Lower lobe of right lung (tissue), 2 donors: ENCODE measurements around the gene PLCL1. TPM values are rescaled to one million over a fixed set of nuclear protein-coding genes. Genes with fewer than 3 reads are reported as not detected.

ENCODE experiments used
- ATAC-seq, 2 donors: fragments of 200-7000 bp; cut with Tn5 transposase; one replicate each; pipeline ENCODE4 v1.9.1; 2020 to 2022; ENCODE audit warnings: mild to moderate bottlenecking in 2 of 2, moderate library complexity in 2 of 2
- DNase-seq: peaks from one replicate; pipeline ENCODE4 v3.0.0-alpha.2; 2020
- H3K27ac ChIP-seq: fragments of 200-600 bp; one replicate; pipeline ENCODE4 v1.8.0; 2022
- H3K27me3 ChIP-seq: fragments of 200-600 bp; one replicate; pipeline ENCODE4 v1.8.0; 2022; ENCODE audit warnings: low read depth
- H3K36me3 ChIP-seq: fragments of 200-600 bp; one replicate; pipeline ENCODE4 v1.8.0; 2022; ENCODE audit warnings: mild to moderate bottlenecking
- H3K4me1 ChIP-seq: fragments of 200-600 bp; one replicate; pipeline ENCODE4 v1.8.0; 2022
- H3K4me3 ChIP-seq: fragments of 200-600 bp; one replicate; pipeline ENCODE4 v1.8.0; 2022; ENCODE audit warnings: mild to moderate bottlenecking
- H3K9me3 ChIP-seq: fragments of 200-600 bp; one replicate; pipeline ENCODE4 v1.8.0; 2022
- intact Hi-C: fragments of 100-400 bp; cut with DNase I; formaldehyde crosslinking; loops from one replicate; pipeline ENCODE4 v1.11.0; 2022
- total RNA-seq: library from RNA; stranded (reverse); fragmentation: NEBNext Ultra II Directional; extraction: Animal tissue kit (Norgen Biotek cat#: 25700); gene quantifications from one replicate; pipeline ENCODE4 v1.2.1, GENCODE V29; 2021
- TF ChIP-seq, protein P1 (sequence below): fragments of 200-600 bp; IDR thresholded peaks from one replicate; pipeline ENCODE4 v1.8.0; 2022; ENCODE audit warnings: antibody characterized with exemption, mild to moderate bottlenecking
- donor health status: DM: no; HTN: yes; CAD: no; lungs with severe emphysema.

Gene PLCL1
- total RNA-seq, 1 donor from 2014 or later: 6.3 TPM

DNA sequence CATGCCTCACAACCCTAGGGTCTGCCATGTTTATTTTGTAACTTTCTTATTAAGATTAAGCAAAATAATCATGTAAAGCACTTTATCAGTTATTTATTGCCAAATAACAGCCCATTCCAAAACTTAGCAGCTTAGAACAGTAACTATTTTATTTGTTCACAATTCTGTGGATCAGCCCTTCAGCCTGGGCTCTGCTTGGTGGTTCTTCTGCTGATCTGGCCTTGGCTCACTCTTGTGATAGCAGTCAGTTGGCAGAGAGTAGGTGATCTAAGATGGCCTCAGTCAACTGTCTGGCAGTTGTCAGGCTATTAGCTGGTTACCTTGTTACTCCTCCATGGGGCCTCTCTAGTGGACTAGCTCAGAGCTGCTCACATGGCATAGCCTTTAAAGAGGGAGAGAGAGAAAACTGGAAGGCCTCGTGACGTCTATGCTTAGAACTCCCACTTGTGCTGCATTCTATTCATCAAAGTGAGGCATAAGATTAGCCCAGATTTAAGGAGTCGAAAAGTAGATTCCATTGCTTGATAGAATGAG lies 54.3 kb downstream of the PLCL1 start:
- intact Hi-C loops: no loop called here
- Histone ChIP-seq H3K27me3 (no peaks in the 10 kb centered on the region), H3K4me1 (no peaks in the 10 kb centered on the region), H3K27ac (no peak overlapping the region), H3K9me3 (peaks cover 13% of the 10 kb centered on the region), H3K36me3 (no peaks in the 10 kb centered on the region), H3K4me3 (no peak overlapping the region)
- DNase-seq: no peak
- TF ChIP-seq, protein P1, sequence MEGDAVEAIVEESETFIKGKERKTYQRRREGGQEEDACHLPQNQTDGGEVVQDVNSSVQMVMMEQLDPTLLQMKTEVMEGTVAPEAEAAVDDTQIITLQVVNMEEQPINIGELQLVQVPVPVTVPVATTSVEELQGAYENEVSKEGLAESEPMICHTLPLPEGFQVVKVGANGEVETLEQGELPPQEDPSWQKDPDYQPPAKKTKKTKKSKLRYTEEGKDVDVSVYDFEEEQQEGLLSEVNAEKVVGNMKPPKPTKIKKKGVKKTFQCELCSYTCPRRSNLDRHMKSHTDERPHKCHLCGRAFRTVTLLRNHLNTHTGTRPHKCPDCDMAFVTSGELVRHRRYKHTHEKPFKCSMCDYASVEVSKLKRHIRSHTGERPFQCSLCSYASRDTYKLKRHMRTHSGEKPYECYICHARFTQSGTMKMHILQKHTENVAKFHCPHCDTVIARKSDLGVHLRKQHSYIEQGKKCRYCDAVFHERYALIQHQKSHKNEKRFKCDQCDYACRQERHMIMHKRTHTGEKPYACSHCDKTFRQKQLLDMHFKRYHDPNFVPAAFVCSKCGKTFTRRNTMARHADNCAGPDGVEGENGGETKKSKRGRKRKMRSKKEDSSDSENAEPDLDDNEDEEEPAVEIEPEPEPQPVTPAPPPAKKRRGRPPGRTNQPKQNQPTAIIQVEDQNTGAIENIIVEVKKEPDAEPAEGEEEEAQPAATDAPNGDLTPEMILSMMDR: no peak
- ATAC-seq: no peak

DNA sequence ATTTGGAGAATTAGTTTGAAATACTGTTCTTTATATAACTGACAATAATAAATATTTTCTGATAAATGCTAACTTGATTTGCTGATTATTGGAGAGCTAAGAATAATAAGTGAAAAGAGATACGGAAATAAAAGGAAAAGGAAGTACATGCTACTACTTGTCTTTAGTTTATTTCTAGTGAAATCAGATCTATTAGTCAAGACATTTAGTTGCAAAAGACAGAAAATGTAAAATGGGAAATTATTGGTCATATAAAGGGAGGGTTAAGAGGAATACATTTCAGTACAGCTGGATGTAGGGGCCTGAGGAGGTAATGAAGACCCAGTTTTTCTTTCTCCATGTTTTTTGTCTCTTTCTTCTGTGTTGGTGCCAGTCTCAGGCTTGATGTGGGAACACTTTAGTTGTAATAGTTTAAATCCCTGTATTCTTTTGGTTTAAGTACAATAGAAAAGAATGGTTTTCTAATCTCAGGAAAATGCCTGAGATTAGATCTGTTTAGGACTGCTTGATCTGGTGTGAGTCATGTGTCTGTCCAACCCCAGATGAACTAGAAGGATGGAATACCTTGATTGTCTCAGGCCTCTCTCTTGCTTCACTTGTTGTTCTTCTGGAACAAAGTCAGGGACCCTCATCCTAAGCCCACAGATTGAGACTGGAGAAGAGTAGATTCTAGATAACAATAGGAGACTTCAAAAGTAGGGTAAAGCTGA lies 58.0 kb downstream of the PLCL1 start:
- H3K9me3 ChIP-seq: peaks cover 13% of the 10 kb centered on the region
- no peak overlapping the region for H3K27ac ChIP-seq
- H3K4me1 ChIP-seq: no peaks in the 10 kb centered on the region
- TF ChIP-seq, protein P1: no peak
- no peak for ATAC-seq
- no peaks in the 10 kb centered on the region for H3K36me3 ChIP-seq
- no peak for DNase-seq
- intact Hi-C loops: no loop called here
- no peak overlapping the region for H3K4me3 ChIP-seq
- H3K27me3 ChIP-seq: no peaks in the 10 kb centered on the region

DNA sequence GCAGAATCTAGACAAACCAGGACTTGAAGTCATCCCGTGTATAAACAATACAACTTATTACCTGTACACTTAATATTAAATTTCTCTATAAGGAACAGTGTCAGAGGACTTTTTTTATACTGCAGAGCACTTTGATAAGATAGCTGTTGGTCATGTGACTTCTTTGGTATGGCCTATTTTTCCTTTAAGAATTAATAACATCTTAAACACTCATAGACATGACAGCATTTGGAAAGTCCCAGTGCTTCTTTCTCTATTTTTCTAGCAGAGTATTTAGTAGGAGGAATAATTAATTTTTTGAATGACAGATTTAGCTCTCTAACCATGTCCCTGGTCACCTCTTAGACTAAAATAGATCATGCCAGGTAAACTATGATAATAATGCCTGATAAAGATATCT lies 59.4 kb downstream of the PLCL1 start:
- Histone ChIP-seq H3K9me3 (peaks cover 5% of the 10 kb centered on the region), H3K4me1 (no peaks in the 10 kb centered on the region), H3K27me3 (no peaks in the 10 kb centered on the region), H3K27ac (no peak overlapping the region), H3K36me3 (no peaks in the 10 kb centered on the region), H3K4me3 (no peak overlapping the region)
- intact Hi-C loops: no loop called here
- DNase-seq: no peak
- TF ChIP-seq, protein P1: no peak
- no peak for ATAC-seq

DNA sequence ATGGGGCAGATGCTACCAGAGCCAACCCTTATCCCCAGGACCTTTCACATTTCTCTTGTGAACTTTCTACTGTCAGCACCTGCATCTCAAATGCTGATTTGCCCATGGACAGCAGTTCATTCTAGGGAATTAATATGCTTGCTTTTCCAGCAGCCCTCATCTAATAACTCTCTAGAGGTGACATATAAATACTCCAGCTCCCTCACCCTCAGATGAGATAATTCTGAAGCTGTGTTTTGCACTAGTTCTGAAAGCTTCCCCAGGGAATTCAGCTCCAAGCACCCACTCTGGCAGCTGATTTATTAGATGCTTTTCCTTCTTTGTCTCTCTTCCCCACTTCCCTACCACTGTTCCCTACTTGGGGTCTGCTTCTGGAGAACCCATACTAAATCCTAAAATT lies 62.1 kb downstream of the PLCL1 start:
- H3K27me3 ChIP-seq: no peaks in the 10 kb centered on the region
- DNase-seq: no peak
- H3K9me3 ChIP-seq: no peaks in the 10 kb centered on the region
- no peak for ATAC-seq
- H3K27ac ChIP-seq: no peak overlapping the region
- intact Hi-C loops: no loop called here
- H3K36me3 ChIP-seq: no peaks in the 10 kb centered on the region
- H3K4me3 ChIP-seq: no peak overlapping the region
- TF ChIP-seq, protein P1: no peak
- H3K4me1 ChIP-seq: no peaks in the 10 kb centered on the region

DNA sequence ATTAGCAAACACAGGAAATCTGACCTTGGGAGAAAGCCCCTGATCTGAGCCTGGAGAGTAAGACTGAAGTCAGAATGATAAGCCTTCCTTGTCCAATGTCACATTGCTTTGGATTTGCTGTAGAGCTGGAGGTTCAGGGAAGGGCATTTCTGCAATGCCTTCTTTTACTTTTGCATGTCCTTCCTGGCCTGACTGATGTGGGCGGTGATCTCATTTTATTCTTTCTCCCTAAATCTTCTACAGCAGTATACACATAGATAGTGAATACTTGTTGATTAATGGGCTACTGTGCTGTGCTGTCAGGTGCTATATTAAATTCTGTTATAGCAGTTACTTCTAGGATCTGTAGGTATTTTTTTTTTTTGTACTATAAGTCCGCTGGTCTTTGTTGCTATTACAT lies 62.6 kb downstream of the PLCL1 start:
- ATAC-seq (no peak), DNase-seq (no peak)
- TF ChIP-seq, protein P1: no peak
- Histone ChIP-seq H3K27ac (no peak overlapping the region), H3K27me3 (no peaks in the 10 kb centered on the region), H3K36me3 (no peaks in the 10 kb centered on the region), H3K4me1 (no peaks in the 10 kb centered on the region), H3K4me3 (no peak overlapping the region), H3K9me3 (no peaks in the 10 kb centered on the region)
- intact Hi-C loops: no loop called here
